ENCODE results near the gene CHAD. TPM values are rescaled to one million over a fixed set of nuclear protein-coding genes. Genes with fewer than 3 reads are reported as not detected.

CHAD gene
- total RNA-seq, 2 experiments from 2014 or later = not detected

DNA sequence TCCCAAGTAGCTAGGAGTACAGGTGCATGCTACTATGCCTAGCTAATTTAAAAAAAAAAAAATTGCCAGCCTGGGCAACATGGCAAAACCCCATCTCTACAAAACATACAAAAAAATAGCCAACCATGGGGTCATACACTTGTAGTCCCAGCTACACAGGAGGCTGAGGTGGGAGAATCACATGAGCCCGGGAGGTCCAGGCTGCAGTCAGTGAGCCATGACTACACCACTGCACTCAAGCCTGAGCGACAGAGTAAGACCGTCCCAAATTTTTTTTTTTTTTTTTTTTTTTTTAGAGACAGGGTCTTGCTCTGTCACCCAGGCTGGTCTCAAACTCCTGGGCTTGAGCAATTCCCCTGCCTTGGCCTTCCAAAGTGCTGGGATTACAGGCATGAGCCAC is 14.8 kb downstream of the CHAD start:
- ATAC-seq (ENCODE audit: poor library complexity) (no peak), DNase-seq (no peak)
- Histone ChIP-seq H3K27me3 (ENCODE audit: control insufficient read depth in 1 of 2, insufficient read depth in 2 of 2, low read length in 2 of 2) (no peaks in the 10 kb centered on the region), H3K4me1 (ENCODE audit: insufficient read depth, low read length) (no peaks in the 10 kb centered on the region), H3K9me3 (ENCODE audit: control insufficient read depth in 1 of 2, insufficient read depth in 1 of 2, low read length in 2 of 2) (no peaks in the 10 kb centered on the region), H3K4me3 (ENCODE audit: low read length) (no peak overlapping the region), H3K36me3 (ENCODE audit: insufficient read depth, low read length) (no peaks in the 10 kb centered on the region), H3K27ac (ENCODE audit: low read depth in 1 of 2, low read length in 2 of 2) (no peak overlapping the region)
- H3K4me3 Mint-ChIP-seq = no peak overlapping the region
- H3K9me3 Mint-ChIP-seq = no peaks in the 10 kb centered on the region
- no peaks in the 10 kb centered on the region for H3K4me1 Mint-ChIP-seq (ENCODE audit: low read depth)
- no peaks in the 10 kb centered on the region for H3K27me3 Mint-ChIP-seq
- H3K27ac Mint-ChIP-seq = no peak overlapping the region
- intact Hi-C loops (cut with DNase I, micrococcal nuclease) = no loop called here
- TF ChIP-seq, protein P1, sequence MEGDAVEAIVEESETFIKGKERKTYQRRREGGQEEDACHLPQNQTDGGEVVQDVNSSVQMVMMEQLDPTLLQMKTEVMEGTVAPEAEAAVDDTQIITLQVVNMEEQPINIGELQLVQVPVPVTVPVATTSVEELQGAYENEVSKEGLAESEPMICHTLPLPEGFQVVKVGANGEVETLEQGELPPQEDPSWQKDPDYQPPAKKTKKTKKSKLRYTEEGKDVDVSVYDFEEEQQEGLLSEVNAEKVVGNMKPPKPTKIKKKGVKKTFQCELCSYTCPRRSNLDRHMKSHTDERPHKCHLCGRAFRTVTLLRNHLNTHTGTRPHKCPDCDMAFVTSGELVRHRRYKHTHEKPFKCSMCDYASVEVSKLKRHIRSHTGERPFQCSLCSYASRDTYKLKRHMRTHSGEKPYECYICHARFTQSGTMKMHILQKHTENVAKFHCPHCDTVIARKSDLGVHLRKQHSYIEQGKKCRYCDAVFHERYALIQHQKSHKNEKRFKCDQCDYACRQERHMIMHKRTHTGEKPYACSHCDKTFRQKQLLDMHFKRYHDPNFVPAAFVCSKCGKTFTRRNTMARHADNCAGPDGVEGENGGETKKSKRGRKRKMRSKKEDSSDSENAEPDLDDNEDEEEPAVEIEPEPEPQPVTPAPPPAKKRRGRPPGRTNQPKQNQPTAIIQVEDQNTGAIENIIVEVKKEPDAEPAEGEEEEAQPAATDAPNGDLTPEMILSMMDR (IDR thresholded peaks at IDR 0.05) = no peak
- H3K36me3 Mint-ChIP-seq (ENCODE audit: low read depth) = no peaks in the 10 kb centered on the region
- POLR2A ChIA-PET = no interaction called here
- CTCF ChIA-PET = interaction anchor here (0.7 kb wide), 1 partner anchor 80 kb away, joined by 3 read pairs; no protein-coding TSS in a partner anchor

DNA sequence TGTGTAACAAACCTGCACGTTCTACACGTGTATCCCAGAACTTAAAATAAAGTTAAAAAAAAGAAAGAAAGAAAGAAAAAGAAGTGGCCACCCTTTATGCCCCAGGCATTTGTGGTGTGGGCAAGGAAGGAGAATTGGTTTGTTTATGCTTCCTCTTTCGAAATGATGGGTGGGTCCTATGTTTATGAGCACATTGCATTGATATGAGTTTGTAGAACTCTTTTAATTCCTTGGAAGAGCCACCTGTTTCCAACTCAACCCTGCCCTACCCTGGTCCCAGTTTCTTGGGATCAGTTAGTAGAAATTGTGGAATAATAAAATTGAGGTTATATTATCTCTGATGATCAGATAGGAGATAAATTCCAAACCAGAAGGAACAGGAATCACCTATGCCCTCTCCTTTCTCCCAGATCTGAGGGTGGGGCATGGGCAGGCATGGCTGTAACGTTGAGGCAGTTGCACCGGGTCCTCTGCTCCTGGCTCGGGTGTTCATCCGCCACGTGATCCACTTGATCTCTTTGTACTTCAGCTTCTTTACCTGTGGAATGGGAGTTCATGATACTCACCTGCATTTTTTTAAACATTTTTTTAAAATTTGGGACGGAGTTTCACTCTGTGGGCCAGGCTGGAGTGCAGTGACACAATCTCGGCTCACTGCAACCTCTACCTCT is 15.9 kb downstream of the CHAD start:
- no peaks in the 10 kb centered on the region for H3K27me3 ChIP-seq (ENCODE audit: control insufficient read depth in 1 of 2, insufficient read depth in 2 of 2, low read length in 2 of 2)
- Mint-ChIP-seq H3K9me3 (no peaks in the 10 kb centered on the region), H3K4me3 (no peak overlapping the region), H3K4me1 (ENCODE audit: low read depth) (no peaks in the 10 kb centered on the region), H3K27me3 (no peaks in the 10 kb centered on the region), H3K27ac (no peak overlapping the region), H3K36me3 (ENCODE audit: low read depth) (no peaks in the 10 kb centered on the region)
- DNase-seq (no peak), ATAC-seq (ENCODE audit: poor library complexity) (no peak)
- TF ChIP-seq, protein P1 (IDR thresholded peaks at IDR 0.05) = no peak
- no peak overlapping the region for H3K27ac ChIP-seq (ENCODE audit: low read depth in 1 of 2, low read length in 2 of 2)
- ChIA-PET POLR2A (no interaction called here), CTCF (interaction anchor here (0.6 kb wide), 1 partner anchor 1153 kb away, joined by 4 read pairs; no protein-coding TSS in a partner anchor)
- H3K4me1 ChIP-seq (ENCODE audit: insufficient read depth, low read length) = no peaks in the 10 kb centered on the region
- no peaks in the 10 kb centered on the region for H3K36me3 ChIP-seq (ENCODE audit: insufficient read depth, low read length)
- intact Hi-C loops (cut with DNase I, micrococcal nuclease) = no loop called here
- H3K9me3 ChIP-seq (ENCODE audit: control insufficient read depth in 1 of 2, insufficient read depth in 1 of 2, low read length in 2 of 2) = no peaks in the 10 kb centered on the region
- no peak overlapping the region for H3K4me3 ChIP-seq (ENCODE audit: low read length)

DNA sequence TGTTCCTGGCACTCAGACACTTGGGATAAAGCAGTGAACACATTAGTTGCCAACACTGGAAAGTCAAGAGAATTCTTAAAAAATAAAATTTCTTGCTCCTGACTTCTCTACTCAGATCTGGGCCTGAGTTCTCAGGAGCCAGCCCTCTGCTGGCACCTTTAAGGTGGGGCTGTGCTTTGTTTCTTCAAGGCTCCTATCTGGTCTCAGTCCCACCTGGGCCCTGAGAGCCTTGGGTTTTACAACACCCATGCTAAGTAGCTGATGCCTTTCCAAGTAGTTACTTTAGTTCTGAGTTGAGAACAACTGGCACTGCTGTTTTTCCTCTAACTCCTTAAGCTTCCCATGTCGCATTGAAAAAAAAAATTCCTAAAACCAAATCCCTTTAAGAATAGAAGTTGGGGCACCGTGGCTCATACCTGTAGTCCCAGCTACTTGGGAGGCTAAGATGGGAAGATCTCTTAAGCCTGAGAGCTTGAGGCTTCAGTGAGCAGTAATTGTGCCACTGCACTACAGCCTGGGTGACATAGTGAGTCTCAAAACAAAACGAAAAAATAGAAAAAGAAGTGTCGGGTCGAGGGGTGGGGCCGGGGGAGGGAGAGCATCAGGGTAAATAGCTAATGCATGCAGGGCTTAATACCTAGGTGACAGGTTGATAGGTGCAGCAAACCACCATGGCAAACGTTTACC is 16.6 kb downstream of the CHAD start:
- no peaks in the 10 kb centered on the region for H3K4me1 ChIP-seq (ENCODE audit: insufficient read depth, low read length)
- H3K27me3 ChIP-seq (ENCODE audit: control insufficient read depth in 1 of 2, insufficient read depth in 2 of 2, low read length in 2 of 2) = no peaks in the 10 kb centered on the region
- H3K4me1 Mint-ChIP-seq (ENCODE audit: low read depth) = no peaks in the 10 kb centered on the region
- H3K4me3 Mint-ChIP-seq = no peak overlapping the region
- DNase-seq = no peak
- H3K27ac ChIP-seq (ENCODE audit: low read depth in 1 of 2, low read length in 2 of 2) = no peak overlapping the region
- no peaks in the 10 kb centered on the region for H3K27me3 Mint-ChIP-seq
- no peaks in the 10 kb centered on the region for H3K36me3 ChIP-seq (ENCODE audit: insufficient read depth, low read length)
- no peak overlapping the region for H3K27ac Mint-ChIP-seq
- intact Hi-C loops (cut with DNase I, micrococcal nuclease) = no loop called here
- no peaks in the 10 kb centered on the region for H3K9me3 ChIP-seq (ENCODE audit: control insufficient read depth in 1 of 2, insufficient read depth in 1 of 2, low read length in 2 of 2)
- CTCF ChIA-PET = no interaction called here
- POLR2A ChIA-PET = no interaction called here
- H3K9me3 Mint-ChIP-seq = no peaks in the 10 kb centered on the region
- no peak overlapping the region for H3K4me3 ChIP-seq (ENCODE audit: low read length)
- TF ChIP-seq, protein P1 (IDR thresholded peaks at IDR 0.05) = no peak
- no peak for ATAC-seq (ENCODE audit: poor library complexity)
- H3K36me3 Mint-ChIP-seq (ENCODE audit: low read depth) = no peaks in the 10 kb centered on the region

All from CD4-positive, alpha-beta T cell (primary cell).